Gastrocnemius medialis (tissue), 4 donors: ENCODE data around the gene TENT4B. TPM values are rescaled to one million over a fixed set of nuclear protein-coding genes. Genes with fewer than 3 reads are reported as not detected.

Source experiments
- ATAC-seq, 2 donors: fragments of 150-250 bp; one replicate each; pipeline ENCODE4 v1.9.1; 2016
- DNase-seq, 2 donors: peaks; one replicate each; pipeline ENCODE4 v3.0.0-alpha.2; 2019
- H3K27ac ChIP-seq, 4 donors: fragments of 200-600 bp; sonication (generic); 1 replicate in 1 of 4; 2 replicates in 3 of 4; pipeline ENCODE4 v1.5.1; 2016 to 2018; ENCODE audit warnings: mild to moderate bottlenecking in 2 of 4, moderate library complexity in 1 of 4
- H3K27me3 ChIP-seq, 3 donors: fragments of 200-600 bp; sonication (generic) in 2 of 3; 1 replicate in 1 of 3; 2 replicates in 2 of 3; pipeline versions ENCODE4 v1.5.1 to v1.6.0; 2016 to 2019; ENCODE audit warnings: mild to moderate bottlenecking in 1 of 3, moderate library complexity in 1 of 3
- H3K36me3 ChIP-seq, 2 donors: fragments of 200-600 bp; sonication (generic) in 1 of 2; one replicate each; pipeline ENCODE4 v1.5.1; 2017 to 2018
- H3K4me1 ChIP-seq, 2 donors: fragments of 200-600 bp; sonication (generic) in 1 of 2; one replicate each; pipeline ENCODE4 v1.5.1; 2016 to 2017; ENCODE audit warnings: mild to moderate bottlenecking in 2 of 2
- H3K4me3 ChIP-seq, 4 donors: fragments of 200-600 bp; sonication (generic) in 3 of 4; 1 replicate in 1 of 4; 2 replicates in 3 of 4; pipeline ENCODE4 v1.5.1; 2016 to 2019; ENCODE audit warnings: mild to moderate bottlenecking in 2 of 4
- H3K9me3 ChIP-seq, 3 donors: fragments of 200-600 bp; sonication (generic) in 2 of 3; 1 replicate in 1 of 3; 2 replicates in 2 of 3; pipeline ENCODE4 v1.5.1; 2016 to 2019
- CTCF ChIP-seq, 5 experiments: fragments of 450-650 bp in 3 of 5; fragments of 200-600 bp in 2 of 5; sonication (generic) in 2 of 5; IDR thresholded peaks in 4 of 5; conservative IDR thresholded peaks in 1 of 5; 1 replicate in 4 of 5; 2 replicates in 1 of 5; pipeline ENCODE4 v1.5.1; 2016 to 2019; ENCODE audit warnings: antibody characterized with exemption in 5 of 5, mild to moderate bottlenecking in 3 of 5, moderate library complexity in 3 of 5
- POLR2A ChIP-seq, 2 donors: fragments of 450-650 bp; IDR thresholded peaks; one replicate each; pipeline ENCODE4 v1.6.1; 2017; ENCODE audit warnings: antibody characterized with exemption in 2 of 2, mild to moderate bottlenecking in 2 of 2, moderate library complexity in 2 of 2
- in situ Hi-C, 4 donors: fragments of 200-750 bp; cut with MboI; loops; one replicate each; pipeline versions ENCODE4 v1.15.0 to v1.8.0; 2017; ENCODE audit warnings: low sequenced_read_pairs in 4 of 4
- intact Hi-C: fragments of 100-400 bp; cut with DNase I; formaldehyde crosslinking; loops from one replicate; pipeline ENCODE4 v1.15.1; 2023; ENCODE audit warnings: low total_unique reads
- total RNA-seq, 4 donors: library from RNA; depleted of rRNA; stranded (reverse); fragments of >200 nt; gene quantifications; one replicate each; pipeline versions ENCODE4 v1.1.0 to v1.2.3, GENCODE V29; 2016

Gene TENT4B
- total RNA-seq, 4 donors from 2014 or later, result 5.7 to 12.2 (median 7.0) TPM

GRCh38 chr16:50152351-50152806 lies 727 bp upstream of the TENT4B start:
- ATAC-seq (peak; percentile 37 to 40), DNase-seq (peak; percentile 6 to 31)
- Histone ChIP-seq H3K36me3 (no peaks in the 10 kb centered on the region), H3K4me1 (peaks cover 20 to 35% of the 10 kb centered on the region in 2 donors), H3K4me3 (peak overlapping the region; percentile 84 to 97 (median 90)), H3K9me3 (no peaks in the 10 kb centered on the region), H3K27ac (peak overlapping the region; percentile 91 to 99 (median 96)), H3K27me3 (no peaks in the 10 kb centered on the region)
- TF ChIP-seq CTCF (IDR thresholded peaks at IDR 0.05 in 4 of 5, conservative IDR thresholded peaks at IDR 0.05 in 1 of 5) (no peak), POLR2A (IDR thresholded peaks at IDR 0.05) (no peak)
- intact Hi-C loops (loop anchor here (2.0 to 10.0 kb wide), 3 partner anchors 86 to 488 kb away; partner anchors contain the start of gene BRD7), in situ Hi-C loops (loop anchor here in 1 of 4 donors (10.0 kb wide), 2 partner anchors 128 to 212 kb away; partner anchors contain the start of genes BRD7 and CNEP1R1)

DNA sequence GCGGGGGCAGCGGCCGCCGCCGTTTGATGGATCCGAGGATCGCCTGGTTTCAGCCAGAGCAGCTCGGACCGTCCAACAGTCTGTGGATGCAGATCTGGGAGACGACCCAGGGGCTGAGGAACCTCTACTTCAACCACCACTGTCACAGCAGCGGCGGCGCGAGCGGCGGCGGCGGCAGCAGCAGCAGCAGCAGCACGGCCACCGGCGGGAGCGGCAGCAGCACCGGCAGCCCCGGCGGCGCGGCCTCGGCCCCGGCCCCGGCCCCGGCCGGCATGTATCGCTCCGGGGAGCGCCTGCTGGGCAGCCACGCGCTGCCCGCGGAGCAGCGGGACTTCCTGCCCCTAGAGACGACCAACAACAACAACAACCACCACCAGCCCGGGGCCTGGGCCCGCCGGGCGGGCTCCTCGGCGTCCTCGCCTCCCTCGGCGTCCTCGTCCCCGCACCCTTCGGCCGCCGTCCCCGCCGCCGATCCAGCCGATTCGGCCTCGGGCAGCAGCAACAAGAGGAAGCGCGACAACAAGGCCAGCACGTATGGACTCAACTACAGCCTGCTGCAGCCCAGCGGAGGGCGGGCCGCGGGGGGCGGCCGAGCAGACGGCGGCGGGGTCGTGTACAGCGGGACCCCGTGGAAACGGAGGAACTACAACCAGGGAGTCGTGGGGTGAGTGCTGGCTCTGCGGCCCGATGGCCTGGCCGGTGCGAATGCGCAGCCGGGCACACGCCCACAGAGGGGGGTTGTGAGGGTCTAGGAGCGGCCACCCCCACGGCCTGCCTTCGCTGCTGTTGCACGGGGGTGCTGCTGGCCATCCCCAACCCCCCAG lies 702 bp downstream of the TENT4B start:
- DNase-seq, result peak; percentile 7 to 28
- H3K27me3 ChIP-seq, result no peaks in the 10 kb centered on the region
- no peaks in the 10 kb centered on the region for H3K9me3 ChIP-seq
- no peaks in the 10 kb centered on the region for H3K36me3 ChIP-seq
- H3K27ac ChIP-seq, result peak overlapping the region; percentile 63 to 97 (median 86)
- TF ChIP-seq CTCF (IDR thresholded peaks at IDR 0.05 in 4 of 5, conservative IDR thresholded peaks at IDR 0.05 in 1 of 5), result no peak
- no peak for TF ChIP-seq POLR2A (IDR thresholded peaks at IDR 0.05)
- intact Hi-C loops (loop anchor here (1.0 to 10.0 kb wide), 5 partner anchors 57 to 489 kb away; partner anchors contain the start of genes BRD7 and CNEP1R1), in situ Hi-C loops (loop anchor here in 1 of 4 donors (10.0 kb wide), 2 partner anchors 129 to 211 kb away; partner anchors contain the start of genes BRD7 and CNEP1R1)
- H3K4me1 ChIP-seq, result peaks cover 28 to 49% of the 10 kb centered on the region in 2 donors
- H3K4me3 ChIP-seq, result peak overlapping the region; percentile 72 to 87 (median 86)
- ATAC-seq, result peak in 1 of 2 donors; percentile 25

- no peak for ATAC-seq
Measured at GRCh38 chr16:50154420-50154950, 1.4 kb downstream of the TENT4B start.

More at GRCh38 chr16:50154420-50154950, 1.4 kb downstream of the TENT4B start:
- in situ Hi-C loops, result loop anchor here in 1 of 4 donors (10.0 kb wide), 2 partner anchors 130 to 210 kb away; partner anchors contain the start of genes BRD7 and CNEP1R1
- no peaks in the 10 kb centered on the region for H3K36me3 ChIP-seq
- no peak for DNase-seq
- peak overlapping the region; percentile 63 to 97 (median 86) for H3K27ac ChIP-seq
- TF ChIP-seq CTCF (IDR thresholded peaks at IDR 0.05 in 4 of 5, conservative IDR thresholded peaks at IDR 0.05 in 1 of 5) (no peak), POLR2A (IDR thresholded peaks at IDR 0.05) (no peak)
- peaks cover 32 to 54% of the 10 kb centered on the region in 2 donors for H3K4me1 ChIP-seq
- H3K9me3 ChIP-seq, result no peaks in the 10 kb centered on the region
- peak overlapping the region; percentile 72 to 87 (median 86) for H3K4me3 ChIP-seq
- intact Hi-C loops, result loop anchor here (2.0 to 10.0 kb wide), 3 partner anchors 56 to 490 kb away; partner anchors contain the start of gene BRD7
- H3K27me3 ChIP-seq, result no peaks in the 10 kb centered on the region
